WTC11 (cell line): ENCODE data around the gene GPR37L1. TPM values are rescaled to one million over a fixed set of nuclear protein-coding genes. Genes with fewer than 3 reads are reported as not detected.
"Not testable (repeated sequence)": the region's sequence is repeated elsewhere in the genome, so short reads cannot be mapped to it uniquely, and the experiment has no call there.

Experiments
- ATAC-seq: fragments of 200-7000 bp; cut with Tn5 transposase; 2 replicates; pipeline ENCODE4 v1.10.0; 2021; ENCODE audit warnings: mild to moderate bottlenecking, moderate library complexity
- CTCF ChIA-PET: fragments of 300-600 bp; sonication (Branson Sonifier 250); formaldehyde crosslinking; loops from one replicate; lab custom pipeline; 2021; ENCODE audit warnings: antibody characterized with exemption; lab: Charles Lee
- POLR2A ChIA-PET: fragments of 350-600 bp; sonication (Branson Sonifier 250); formaldehyde crosslinking; loops from one replicate; lab custom pipeline; 2021; ENCODE audit warnings: antibody characterized with exemption; lab: Charles Lee
- DNase-seq: peaks from one replicate; pipeline ENCODE4 v3.0.0; 2021; ENCODE audit warnings: low spot score
- H3K27ac Mint-ChIP-seq: 2 replicates; pipeline ENCODE4 v1.8.0; 2021; ENCODE audit warnings: mixed read lengths
- H3K27me3 Mint-ChIP-seq: 2 replicates; pipeline ENCODE4 v1.8.0; 2021; ENCODE audit warnings: low read depth, mild to moderate bottlenecking, moderate library complexity, mixed read lengths
- H3K36me3 Mint-ChIP-seq: 2 replicates; pipeline ENCODE4 v1.8.0; 2021; ENCODE audit warnings: mixed read lengths
- H3K4me1 Mint-ChIP-seq: 2 replicates; pipeline ENCODE4 v1.8.0; 2022; ENCODE audit warnings: mixed read lengths
- H3K4me3 Mint-ChIP-seq: 2 replicates; pipeline ENCODE4 v1.8.0; 2021; ENCODE audit warnings: mild to moderate bottlenecking, moderate library complexity, mixed read lengths
- H3K9me3 Mint-ChIP-seq: 2 replicates; pipeline ENCODE4 v1.8.0; 2021; ENCODE audit warnings: mixed read lengths
- AFF4 ChIP-seq: sonication (generic); formaldehyde crosslinking; IDR thresholded peaks from 2 replicates; pipeline ENCODE4 v1.8.1; 2023; ENCODE audit warnings: mild to moderate bottlenecking, missing genetic modification reagents, borderline replicate concordance
- ATF1 ChIP-seq: sonication (generic); formaldehyde crosslinking; IDR thresholded peaks from 2 replicates; pipeline ENCODE4 v1.8.1; 2023; ENCODE audit warnings: mild to moderate bottlenecking, moderate library complexity, missing genetic modification reagents
- FOXJ3 ChIP-seq: sonication (generic); formaldehyde crosslinking; IDR thresholded peaks from 2 replicates; pipeline ENCODE4 v1.9.0; 2021; ENCODE audit warnings: missing genetic modification reagents, mild to moderate bottlenecking, borderline replicate concordance
- FOXP1 ChIP-seq: sonication (generic); formaldehyde crosslinking; IDR thresholded peaks from 2 replicates; pipeline ENCODE4 v1.8.0; 2022; ENCODE audit warnings: missing genetic modification reagents, mild to moderate bottlenecking, moderate library complexity, borderline replicate concordance
- GRHL2 ChIP-seq: fragments of 250-450 bp; sonication (Bioruptor Pico); IDR thresholded peaks from 2 replicates; pipeline ENCODE4 v1.8.0; 2022; ENCODE audit warnings: mild to moderate bottlenecking, moderate library complexity; ENCODE audit not compliant: insufficient replicate concordance, severe bottlenecking
- IRF1 ChIP-seq: sonication (generic); formaldehyde crosslinking; IDR thresholded peaks from 2 replicates; pipeline ENCODE4 v1.8.0; 2023; ENCODE audit warnings: missing genetic modification reagents
- IRF2 ChIP-seq: sonication (generic); formaldehyde crosslinking; IDR thresholded peaks from 2 replicates; pipeline ENCODE4 v1.8.0; 2022; ENCODE audit warnings: low read depth, missing genetic modification reagents, borderline replicate concordance
- JUN ChIP-seq: sonication (generic); formaldehyde crosslinking; IDR thresholded peaks from 2 replicates; pipeline ENCODE4 v1.8.0; 2023; ENCODE audit warnings: mild to moderate bottlenecking, missing genetic modification reagents
- MLX ChIP-seq: sonication (generic); formaldehyde crosslinking; IDR thresholded peaks from 2 replicates; pipeline ENCODE4 v1.8.1; 2023; ENCODE audit warnings: mild to moderate bottlenecking, missing genetic modification reagents, moderate library complexity
- NR1H2 ChIP-seq: sonication (generic); formaldehyde crosslinking; IDR thresholded peaks from 2 replicates; pipeline ENCODE4 v1.9.0; 2021; ENCODE audit warnings: mild to moderate bottlenecking, moderate library complexity, missing genetic modification reagents
- PREB ChIP-seq: sonication (generic); formaldehyde crosslinking; IDR thresholded peaks from 2 replicates; pipeline ENCODE4 v1.8.1; 2022; ENCODE audit warnings: mild to moderate bottlenecking, missing genetic modification reagents, moderate library complexity, borderline replicate concordance
- SMAD4 ChIP-seq: sonication (generic); formaldehyde crosslinking; IDR thresholded peaks from 2 replicates; pipeline ENCODE4 v1.8.0; 2022; ENCODE audit warnings: mild to moderate bottlenecking, missing genetic modification reagents
- TEAD4 ChIP-seq: sonication (generic); formaldehyde crosslinking; IDR thresholded peaks from 2 replicates; pipeline ENCODE4 v1.8.0; 2022; ENCODE audit warnings: mild to moderate bottlenecking, missing genetic modification reagents
- ZNF138 ChIP-seq: sonication (generic); formaldehyde crosslinking; conservative IDR thresholded peaks from 2 replicates; pipeline ENCODE4 v1.8.1; 2022; ENCODE audit warnings: mild to moderate bottlenecking, moderate library complexity, missing genetic modification reagents
- ZNF416 ChIP-seq: fragments of 250-450 bp; sonication (Bioruptor Pico); IDR thresholded peaks from 2 replicates; pipeline ENCODE4 v1.9.0; 2021; ENCODE audit warnings: mild to moderate bottlenecking, inconsistent platforms
- ZSCAN18 ChIP-seq: fragments of 250-450 bp; sonication (Bioruptor Pico); IDR thresholded peaks from 2 replicates; pipeline ENCODE4 v2.1.2; 2022; ENCODE audit warnings: mild to moderate bottlenecking, moderate library complexity
- total RNA-seq: library from RNA; stranded (reverse); gene quantifications from 3 replicates; pipeline ENCODE4 v1.2.3, GENCODE V29; 2021

The GPR37L1 gene
- total RNA-seq, 1 experiment from 2014 or later: 0.07 TPM

GRCh38 chr1:202179828-202180750, 57.4 kb downstream of the GPR37L1 start:
- TF ChIP-seq GRHL2 (no peak), ATF1 (CRISPR knock-in tag) (no peak), TEAD4 (CRISPR knock-in tag) (no peak), JUN (CRISPR knock-in tag) (no peak), FOXP1 (no peak), ZNF138 (CRISPR knock-in tag) (no peak)
- H3K4me1 Mint-ChIP-seq: peaks cover 12% of the 10 kb centered on the region
- no peaks in the 10 kb centered on the region for H3K9me3 Mint-ChIP-seq
- H3K4me3 Mint-ChIP-seq: no peak overlapping the region
- DNase-seq: no peak
- POLR2A ChIA-PET: interaction anchor here (0.6 kb wide), 1 partner anchor 375 kb away, joined by 3 read pairs; no protein-coding TSS in a partner anchor
- peaks cover 4% of the 10 kb centered on the region; the same call in 1 of the 2 replicates for H3K27me3 Mint-ChIP-seq
- CTCF ChIA-PET: interaction anchor here (0.6 to 2.2 kb wide), 6 partner anchors 8 to 480 kb away, joined by 3 to 12 read pairs (median 4); partner anchors contain the start of genes GPR37L1 and LGR6
- ATAC-seq: no peak
- no peak overlapping the region for H3K27ac Mint-ChIP-seq
- H3K36me3 Mint-ChIP-seq: no peaks in the 10 kb centered on the region

- H3K4me3 Mint-ChIP-seq, H3K27ac Mint-ChIP-seq, H3K27me3 Mint-ChIP-seq, DNase-seq, ATAC-seq, POLR2A ChIA-PET, H3K36me3 Mint-ChIP-seq, H3K9me3 Mint-ChIP-seq: not testable (repeated sequence)
- CTCF ChIA-PET: interaction anchor here (1.4 to 2.2 kb wide), 2 partner anchors 8 to 12 kb away, joined by 4 to 12 read pairs; partner anchors contain the start of gene LGR6
- peaks cover 13% of the 10 kb centered on the region for H3K4me1 Mint-ChIP-seq
Measured at GRCh38 chr1:202180751-202181139, 58.0 kb downstream of the GPR37L1 start.

- ATAC-seq: no peak
- Mint-ChIP-seq H3K27me3 (peaks cover 4% of the 10 kb centered on the region; the same call in 1 of the 2 replicates), H3K9me3 (no peaks in the 10 kb centered on the region), H3K4me3 (no peak overlapping the region), H3K36me3 (no peaks in the 10 kb centered on the region), H3K4me1 (peaks cover 13% of the 10 kb centered on the region), H3K27ac (no peak overlapping the region)
- no peak for TF ChIP-seq IRF1
- no peak for TF ChIP-seq FOXJ3
- TF ChIP-seq ZNF416 (CRISPR knock-in tag): no peak
- TF ChIP-seq PREB (CRISPR knock-in tag): no peak
- no peak for TF ChIP-seq MLX (CRISPR knock-in tag)
- CTCF ChIA-PET: interaction anchor here (1.4 kb wide), 1 partner anchor 33 kb away, joined by 3 read pairs; no protein-coding TSS in a partner anchor
- DNase-seq: no peak
- POLR2A ChIA-PET: no interaction called here
Measured at GRCh38 chr1:202181586-202181985, 58.9 kb downstream of the GPR37L1 start.

GRCh38 chr1:202182040-202182877, 59.5 kb downstream of the GPR37L1 start:
- H3K27me3 Mint-ChIP-seq: peaks cover 4% of the 10 kb centered on the region; the same call in 1 of the 2 replicates
- CTCF ChIA-PET: interaction anchor here (1.4 to 2.0 kb wide), 5 partner anchors 8 to 69 kb away, joined by 3 to 19 read pairs (median 6); partner anchors contain the start of gene PTPN7
- no peak overlapping the region for H3K4me3 Mint-ChIP-seq
- POLR2A ChIA-PET: no interaction called here
- H3K27ac Mint-ChIP-seq: no peak overlapping the region
- ATAC-seq (no peak), DNase-seq (no peak)
- H3K36me3 Mint-ChIP-seq: no peaks in the 10 kb centered on the region
- H3K4me1 Mint-ChIP-seq: peaks cover 13% of the 10 kb centered on the region
- H3K9me3 Mint-ChIP-seq: no peaks in the 10 kb centered on the region
- no peak for TF ChIP-seq SMAD4 (CRISPR knock-in tag)
- no peak for TF ChIP-seq IRF2 (CRISPR knock-in tag)
- no peak for TF ChIP-seq AFF4
- no peak for TF ChIP-seq FOXP1
- no peak for TF ChIP-seq ZSCAN18
- TF ChIP-seq NR1H2: no peak
